Activated T-helper 17 cell treated with anti-CD3 and anti-CD28 coated beads, Interleukin-2, amount 50 U/mL, for 72 hours (primary cell): ENCODE measurements around the gene B9D1. TPM values are rescaled to one million over a fixed set of nuclear protein-coding genes. Genes with fewer than 3 reads are reported as not detected.

Source experiments
- ATAC-seq: fragments of 150-1000 bp; cut with Tn5 transposase; replicated peaks from 2 replicates; pipeline ENCODE4 v1.10.0; 2021; ENCODE audit warnings: mild to moderate bottlenecking, moderate library complexity
- H3K27ac Mint-ChIP-seq: one replicate; pipeline ENCODE4 v1.8.0; 2022; ENCODE audit warnings: mixed read lengths
- H3K27me3 Mint-ChIP-seq: one replicate; pipeline ENCODE4 v1.8.0; 2022; ENCODE audit warnings: mixed read lengths
- H3K36me3 Mint-ChIP-seq: one replicate; pipeline ENCODE4 v1.8.0; 2022; ENCODE audit warnings: low read depth, mild to moderate bottlenecking, mixed read lengths
- H3K4me1 Mint-ChIP-seq: one replicate; pipeline ENCODE4 v1.8.0; 2022; ENCODE audit warnings: mixed read lengths
- H3K4me3 Mint-ChIP-seq: one replicate; pipeline ENCODE4 v1.8.0; 2022; ENCODE audit warnings: mild to moderate bottlenecking, mixed read lengths
- H3K9me3 Mint-ChIP-seq: one replicate; pipeline ENCODE4 v1.8.0; 2022; ENCODE audit warnings: mixed read lengths
- total RNA-seq, 2 donors: library from RNA; stranded (reverse); gene quantifications; one replicate each; pipeline ENCODE4 v1.2.3, GENCODE V29; 2022

B9D1 gene
- total RNA-seq, 2 donors from 2014 or later = 2.8 to 3.4 TPM

DNA sequence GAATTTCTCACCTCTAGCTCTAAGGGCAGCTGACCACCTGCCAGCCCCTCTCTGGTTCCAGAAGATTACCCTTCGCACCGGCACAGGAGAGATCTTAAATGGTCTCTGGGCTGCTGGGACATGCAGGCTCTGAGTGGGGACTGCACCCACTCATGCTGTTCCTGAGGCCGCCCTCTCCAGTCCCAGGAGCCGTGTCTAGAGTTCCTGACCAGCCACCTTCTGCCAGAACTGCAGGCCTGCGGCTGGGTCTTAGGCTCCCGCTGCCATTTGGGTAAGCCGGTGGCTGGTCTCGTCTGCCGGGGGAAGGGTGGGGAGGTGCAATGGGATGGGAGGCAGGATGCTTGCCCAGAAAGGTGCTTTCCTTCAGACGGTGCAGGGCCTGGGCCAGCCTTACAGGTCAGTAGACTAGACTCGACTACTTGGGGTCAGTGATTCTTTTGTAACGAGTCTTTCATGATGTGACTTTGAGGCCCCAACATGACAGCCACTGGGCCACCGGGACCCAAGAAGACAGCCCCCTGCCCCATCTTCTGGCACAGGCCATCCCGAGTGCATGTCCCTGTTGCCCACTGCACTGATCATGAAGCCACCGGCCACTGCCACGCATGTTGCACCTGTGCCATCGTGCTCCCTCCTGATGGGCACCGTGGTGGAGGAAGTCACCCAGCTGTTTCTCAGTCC, 26.4 kb downstream of the B9D1 start:
- H3K27me3 Mint-ChIP-seq = peaks cover 16% of the 10 kb centered on the region
- ATAC-seq = no peak
- H3K27ac Mint-ChIP-seq = no peak overlapping the region
- peaks cover 5% of the 10 kb centered on the region for H3K4me1 Mint-ChIP-seq
- H3K4me3 Mint-ChIP-seq = no peak overlapping the region
- H3K9me3 Mint-ChIP-seq = no peaks in the 10 kb centered on the region
- no peaks in the 10 kb centered on the region for H3K36me3 Mint-ChIP-seq

DNA sequence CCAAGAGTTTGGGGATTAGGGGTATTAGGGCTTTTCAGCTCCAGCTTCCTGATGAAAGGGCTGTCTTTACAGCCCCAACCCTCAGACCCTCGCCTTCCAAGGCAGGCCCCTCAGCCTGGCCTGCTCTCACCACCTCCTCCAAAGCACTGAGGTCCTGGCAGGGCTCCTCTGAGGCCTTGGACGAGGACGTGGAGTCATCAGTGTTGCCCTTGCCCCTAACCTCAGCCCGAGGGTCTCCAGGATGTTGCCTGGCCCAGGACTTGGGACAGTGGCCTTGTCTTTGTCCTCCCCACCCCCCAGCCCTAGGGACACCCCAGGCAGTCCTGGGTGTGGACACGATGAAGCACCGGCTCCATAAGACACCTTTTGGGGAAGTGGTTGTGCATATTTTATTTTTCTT, 28.2 kb downstream of the B9D1 start:
- Mint-ChIP-seq H3K4me1 (peaks cover 5% of the 10 kb centered on the region), H3K27me3 (peaks cover 9% of the 10 kb centered on the region), H3K4me3 (no peak overlapping the region), H3K9me3 (no peaks in the 10 kb centered on the region), H3K36me3 (no peaks in the 10 kb centered on the region), H3K27ac (no peak overlapping the region)
- ATAC-seq = no peak

DNA sequence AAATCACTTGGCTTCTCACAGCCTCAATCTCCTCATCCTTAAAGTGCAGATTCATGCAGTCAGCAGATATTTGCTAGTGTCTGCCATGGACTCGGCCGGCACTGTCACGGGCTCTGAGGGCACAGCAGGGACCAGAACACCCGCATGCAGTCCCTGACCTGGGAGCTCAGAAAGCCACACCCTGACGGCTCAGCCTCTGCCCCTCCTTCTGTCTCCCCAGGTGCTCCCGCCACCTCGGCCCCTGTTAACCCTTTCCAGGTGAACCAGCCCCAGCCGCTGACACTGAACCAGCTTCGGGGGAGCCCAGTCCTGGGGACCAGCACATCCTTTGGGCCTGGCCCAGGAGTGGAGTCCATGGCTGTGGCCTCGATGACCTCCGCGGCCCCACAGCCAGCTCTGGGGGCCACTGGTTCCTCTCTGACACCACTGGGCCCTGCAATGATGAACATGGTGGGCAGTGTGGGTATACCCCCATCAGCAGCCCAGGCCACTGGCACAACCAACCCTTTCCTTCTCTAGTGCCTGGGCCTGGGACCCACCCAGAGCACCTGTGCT, 28.7 kb downstream of the B9D1 start:
- Mint-ChIP-seq H3K4me3 (no peak overlapping the region), H3K9me3 (no peaks in the 10 kb centered on the region), H3K36me3 (no peaks in the 10 kb centered on the region), H3K4me1 (peaks cover 5% of the 10 kb centered on the region), H3K27me3 (peaks cover 7% of the 10 kb centered on the region), H3K27ac (no peak overlapping the region)
- no peak for ATAC-seq

DNA sequence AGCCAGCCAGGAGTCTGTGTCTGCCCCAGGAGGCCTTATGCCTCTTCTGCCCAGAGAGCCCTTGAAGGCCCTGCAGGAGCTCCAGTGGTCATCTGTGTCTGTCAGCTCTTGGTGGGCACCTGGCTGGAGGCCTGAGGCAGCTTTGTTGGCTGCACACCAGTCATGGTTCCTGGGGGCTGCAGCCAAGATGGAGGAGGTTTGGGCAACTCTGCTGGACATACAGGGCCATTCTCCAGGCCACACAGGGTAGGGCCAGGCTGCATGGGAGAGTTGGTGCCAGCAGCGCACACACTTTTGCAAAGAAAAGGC, 29.4 kb downstream of the B9D1 start:
- H3K9me3 Mint-ChIP-seq = no peaks in the 10 kb centered on the region
- H3K27ac Mint-ChIP-seq = no peak overlapping the region
- peaks cover 5% of the 10 kb centered on the region for H3K4me1 Mint-ChIP-seq
- H3K4me3 Mint-ChIP-seq = no peak overlapping the region
- peaks cover 7% of the 10 kb centered on the region for H3K27me3 Mint-ChIP-seq
- ATAC-seq = no peak
- H3K36me3 Mint-ChIP-seq = no peaks in the 10 kb centered on the region

DNA sequence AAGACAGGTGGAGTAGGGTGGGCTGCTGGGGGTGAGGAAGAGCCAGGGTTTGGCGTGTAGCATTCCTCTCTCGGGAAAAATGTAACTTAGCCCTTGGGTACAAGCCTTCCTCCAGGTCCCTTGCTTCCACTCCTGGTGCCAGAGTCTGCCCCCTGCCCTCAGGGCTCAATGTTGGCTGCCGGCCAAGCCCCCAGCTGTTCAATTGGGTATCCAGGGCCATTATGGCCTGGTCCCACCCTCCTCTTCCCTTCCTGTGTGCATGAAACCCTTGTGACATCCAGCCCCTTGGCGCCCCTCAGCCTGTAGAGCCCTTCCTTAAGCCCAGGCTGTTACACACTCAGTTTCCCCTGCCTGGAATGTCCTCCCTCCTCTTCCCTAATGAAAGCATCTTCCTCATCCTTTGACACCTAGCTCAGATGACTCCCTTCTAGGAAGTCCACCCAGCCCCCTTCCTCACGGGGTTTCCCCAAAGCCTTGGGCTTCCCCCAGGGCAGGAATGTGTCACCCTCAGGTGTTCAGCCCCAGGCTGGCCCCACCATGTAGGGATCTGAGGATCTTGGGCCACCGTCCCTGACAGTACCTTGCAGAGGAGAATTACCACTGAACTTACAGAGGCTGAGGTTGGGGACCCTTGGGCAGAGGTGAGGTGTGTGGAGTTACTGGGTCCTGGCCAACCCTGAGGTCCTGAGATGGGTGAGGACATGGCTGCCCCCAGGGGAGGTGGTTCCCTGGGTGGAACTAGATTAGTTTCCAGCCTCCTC, 30.0 kb downstream of the B9D1 start:
- ATAC-seq = peak; percentile 51
- Mint-ChIP-seq H3K36me3 (no peaks in the 10 kb centered on the region), H3K27me3 (peaks cover 7% of the 10 kb centered on the region), H3K9me3 (no peaks in the 10 kb centered on the region), H3K4me3 (no peak overlapping the region), H3K4me1 (peaks cover 5% of the 10 kb centered on the region), H3K27ac (no peak overlapping the region)

- no peak overlapping the region for H3K4me3 Mint-ChIP-seq
- no peaks in the 10 kb centered on the region for H3K36me3 Mint-ChIP-seq
- no peak overlapping the region for H3K27ac Mint-ChIP-seq
- H3K9me3 Mint-ChIP-seq = no peaks in the 10 kb centered on the region
- H3K4me1 Mint-ChIP-seq = peaks cover 5% of the 10 kb centered on the region
- no peak for ATAC-seq
- H3K27me3 Mint-ChIP-seq = peaks cover 4% of the 10 kb centered on the region
Observed at GRCh38 chr17:19331543-19332245, 30.8 kb downstream of the B9D1 start.

DNA sequence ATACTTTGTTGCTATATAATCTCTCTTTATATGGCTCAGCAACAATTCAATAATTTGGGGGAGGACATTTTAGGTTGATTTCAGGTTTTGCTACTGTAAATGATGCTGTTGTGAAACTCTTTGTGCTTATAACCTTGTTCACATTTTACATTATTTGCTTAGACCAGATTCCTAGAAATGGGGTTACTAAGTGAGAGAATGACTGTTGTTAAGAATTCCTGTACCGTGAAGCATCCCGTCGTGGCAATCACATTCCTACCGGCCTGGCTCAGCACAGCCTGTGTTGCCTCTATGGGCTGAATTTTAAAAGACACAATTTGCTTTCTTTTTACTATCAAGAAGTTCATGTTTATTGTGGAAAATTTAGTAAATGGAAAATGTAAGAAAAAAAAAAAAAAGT, 31.4 kb downstream of the B9D1 start:
- H3K36me3 Mint-ChIP-seq = no peaks in the 10 kb centered on the region
- peaks cover 5% of the 10 kb centered on the region for H3K4me1 Mint-ChIP-seq
- peaks cover 4% of the 10 kb centered on the region for H3K27me3 Mint-ChIP-seq
- no peak for ATAC-seq
- no peaks in the 10 kb centered on the region for H3K9me3 Mint-ChIP-seq
- no peak overlapping the region for H3K4me3 Mint-ChIP-seq
- H3K27ac Mint-ChIP-seq = no peak overlapping the region

DNA sequence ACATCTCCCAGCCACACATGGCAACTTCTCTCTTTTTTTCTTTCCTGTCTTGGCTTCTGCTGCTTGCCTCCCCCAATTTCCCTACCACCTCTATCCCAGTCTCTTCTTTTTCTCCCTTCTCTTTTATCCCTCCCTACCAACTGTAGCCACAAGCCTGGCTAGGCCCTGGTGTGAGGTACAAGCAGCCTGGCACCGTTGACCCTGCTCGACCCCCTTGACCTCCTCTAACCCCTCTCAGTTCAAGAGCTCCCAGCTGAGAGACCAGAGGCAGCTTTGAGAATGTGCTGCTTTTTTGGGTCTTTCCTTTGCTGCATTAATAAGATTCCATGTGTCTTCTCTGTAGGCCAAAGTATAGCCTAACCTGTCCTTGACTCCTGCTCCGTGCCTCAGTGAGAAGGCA, 32.3 kb downstream of the B9D1 start:
- H3K4me1 Mint-ChIP-seq = peaks cover 5% of the 10 kb centered on the region
- H3K27ac Mint-ChIP-seq = no peak overlapping the region
- ATAC-seq = no peak
- no peaks in the 10 kb centered on the region for H3K36me3 Mint-ChIP-seq
- peaks cover 4% of the 10 kb centered on the region for H3K27me3 Mint-ChIP-seq
- H3K9me3 Mint-ChIP-seq = no peaks in the 10 kb centered on the region
- no peak overlapping the region for H3K4me3 Mint-ChIP-seq

DNA sequence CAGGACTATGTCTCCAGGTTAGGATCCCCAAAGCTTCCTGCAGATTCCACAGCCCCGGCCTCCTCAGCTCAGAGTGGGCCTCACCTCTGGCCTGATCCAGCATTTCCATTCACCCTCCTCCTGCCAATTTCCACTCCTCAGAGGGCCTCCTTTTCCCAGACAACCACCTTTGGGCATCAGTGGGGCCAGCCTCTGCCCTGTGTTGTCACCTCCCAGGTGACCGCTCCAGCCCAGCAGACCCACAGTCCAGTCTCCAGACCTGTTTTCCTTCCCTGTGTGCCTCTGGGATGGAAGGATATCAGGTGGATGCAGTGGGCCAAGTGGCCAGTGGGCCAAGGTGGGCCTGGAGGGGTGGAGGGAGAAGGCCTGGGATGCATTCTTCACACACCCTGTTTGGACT, 32.7 kb downstream of the B9D1 start:
- Mint-ChIP-seq H3K27me3 (peaks cover 4% of the 10 kb centered on the region), H3K4me1 (peaks cover 5% of the 10 kb centered on the region), H3K4me3 (no peak overlapping the region), H3K36me3 (no peaks in the 10 kb centered on the region), H3K27ac (no peak overlapping the region), H3K9me3 (no peaks in the 10 kb centered on the region)
- ATAC-seq = no peak

DNA sequence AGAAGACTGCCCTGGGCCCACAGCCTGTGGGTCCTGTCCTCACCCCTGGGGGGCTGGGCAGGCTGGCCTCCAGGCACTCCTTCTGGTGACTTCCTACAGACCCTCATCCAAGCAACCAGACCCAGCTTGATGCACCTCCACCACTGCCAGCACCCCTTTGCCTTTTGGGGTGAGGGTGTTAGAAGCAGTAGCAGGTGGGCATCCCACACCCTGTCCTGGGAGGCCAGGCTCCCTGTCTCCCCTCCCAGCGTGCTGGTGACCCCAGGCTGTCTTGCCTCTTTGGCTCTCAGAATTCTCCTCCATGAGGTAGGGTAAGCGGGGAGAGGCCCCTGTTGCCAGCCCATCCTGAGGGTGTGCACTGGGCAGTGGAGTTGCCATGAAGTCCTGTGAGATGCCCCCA, 33.4 kb downstream of the B9D1 start:
- peaks cover 4% of the 10 kb centered on the region for H3K27me3 Mint-ChIP-seq
- no peak for ATAC-seq

GRCh38 chr17:19328441-19329061, 34.0 kb downstream of the B9D1 start:
- peaks cover 4% of the 10 kb centered on the region for H3K27me3 Mint-ChIP-seq
- no peak overlapping the region for H3K4me3 Mint-ChIP-seq
- no peak overlapping the region for H3K27ac Mint-ChIP-seq
- no peaks in the 10 kb centered on the region for H3K36me3 Mint-ChIP-seq
- ATAC-seq = no peak
- no peaks in the 10 kb centered on the region for H3K9me3 Mint-ChIP-seq
- H3K4me1 Mint-ChIP-seq = peaks cover 5% of the 10 kb centered on the region

More for the DNA sequence above, 33.4 kb downstream of the B9D1 start:
- Mint-ChIP-seq H3K9me3 (no peaks in the 10 kb centered on the region), H3K27ac (no peak overlapping the region), H3K4me3 (no peak overlapping the region), H3K36me3 (no peaks in the 10 kb centered on the region), H3K4me1 (peaks cover 5% of the 10 kb centered on the region)

- no peaks in the 10 kb centered on the region for H3K9me3 Mint-ChIP-seq
Observed at GRCh38 chr17:19327031-19327783, 35.3 kb downstream of the B9D1 start.

DNA sequence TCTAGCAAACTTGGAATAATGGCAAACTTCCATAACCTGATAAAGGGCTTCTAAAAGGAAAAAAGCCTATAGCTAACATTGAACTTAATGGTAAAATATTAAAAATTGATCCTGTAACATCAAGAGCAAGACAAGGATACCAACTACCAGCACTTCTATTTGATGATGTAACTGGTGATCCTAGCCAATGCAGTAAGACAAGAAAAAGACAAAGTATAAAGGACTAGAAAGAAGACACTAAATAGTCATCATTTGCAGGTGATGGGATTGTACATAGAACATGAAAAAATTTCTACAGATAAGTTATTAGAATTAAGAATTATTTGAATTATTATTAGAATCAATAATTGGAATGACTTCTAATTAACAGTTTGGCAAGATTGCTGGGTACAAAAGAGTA, 37.0 kb downstream of the B9D1 start:
- Mint-ChIP-seq H3K27me3 (peaks cover 5% of the 10 kb centered on the region), H3K36me3 (no peaks in the 10 kb centered on the region), H3K4me3 (no peak overlapping the region), H3K9me3 (no peaks in the 10 kb centered on the region), H3K27ac (no peak overlapping the region), H3K4me1 (no peaks in the 10 kb centered on the region)
- ATAC-seq = no peak

More at GRCh38 chr17:19327031-19327783, 35.3 kb downstream of the B9D1 start:
- Mint-ChIP-seq H3K27me3 (peaks cover 5% of the 10 kb centered on the region), H3K4me1 (no peaks in the 10 kb centered on the region), H3K27ac (no peak overlapping the region), H3K36me3 (no peaks in the 10 kb centered on the region), H3K4me3 (no peak overlapping the region)
- no peak for ATAC-seq

DNA sequence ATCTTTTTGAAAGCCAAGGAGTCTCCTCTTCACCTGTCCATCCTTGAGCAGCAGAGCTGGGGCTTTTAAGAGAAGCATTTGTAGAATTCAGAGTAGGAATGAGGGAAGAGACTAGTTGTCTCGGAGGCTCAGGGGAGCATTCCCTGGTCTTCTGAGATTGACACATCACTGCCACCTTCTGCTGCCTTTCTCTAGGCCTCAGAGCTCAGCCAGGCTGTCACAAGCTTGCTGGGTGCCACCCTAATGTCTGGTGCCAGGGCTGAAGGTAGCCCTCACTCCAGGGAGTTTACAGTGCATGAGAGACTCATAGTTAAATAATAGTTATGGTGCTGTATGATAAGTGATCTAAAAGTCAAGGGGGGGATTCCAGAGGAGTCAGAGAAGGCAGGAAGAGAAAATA, 39.7 kb downstream of the B9D1 start:
- Mint-ChIP-seq H3K36me3 (no peaks in the 10 kb centered on the region), H3K4me3 (no peak overlapping the region)
- no peak for ATAC-seq

More for the DNA sequence above, 39.7 kb downstream of the B9D1 start:
- no peak overlapping the region for H3K27ac Mint-ChIP-seq
- H3K9me3 Mint-ChIP-seq = no peaks in the 10 kb centered on the region
- no peaks in the 10 kb centered on the region for H3K4me1 Mint-ChIP-seq
- H3K27me3 Mint-ChIP-seq = peaks cover 5% of the 10 kb centered on the region
